GM13977 (cell line): Measurements from ENCODE around the gene JSRP1.

ENCODE experiments used
- DNase-seq: peaks from one replicate; pipeline ENCODE4 v3.0.0; 2012; ENCODE audit warnings: low spot score
- CTCF ChIP-seq: IDR thresholded peaks from 2 replicates; pipeline ENCODE4 v1.5.1; 2012; ENCODE audit warnings: mild to moderate bottlenecking, control low read depth; ENCODE audit not compliant: insufficient read depth; ENCODE audit errors: extremely low read depth, missing control alignments
- in situ Hi-C: fragments of 300-500 bp; cut with MboI; formaldehyde crosslinking; loops from one replicate; pipeline ENCODE4 v1.12.0; 2022; ENCODE audit warnings: low sequenced_read_pairs, low pct_unique_long_range_greater_than_20kb, mixed read lengths, inconsistent platforms; ENCODE audit not compliant: unreplicated experiment

JSRP1 gene

GRCh38 chr19:2255982-2256685 is at the start of gene JSRP1:
TSS of gene JSRP1 (minus strand) at chr19:2256417. CDS start at chr19:2255314, 1,103 bp downstream.
- in situ Hi-C loops = loop anchor here (25.0 kb wide), 1 partner anchor 356 kb away; no protein-coding TSS in a partner anchor
- TF ChIP-seq CTCF = no peak
- no peak for DNase-seq

- TF ChIP-seq CTCF = no peak
- in situ Hi-C loops = no loop called here
- no peak for DNase-seq
Measured at GRCh38 chr19:2305452-2306280, 49.4 kb upstream of the JSRP1 start.

GRCh38 chr19:2303211-2303798 is 47.1 kb upstream of the JSRP1 start:
- no peak for TF ChIP-seq CTCF
- in situ Hi-C loops = no loop called here
- no peak for DNase-seq

DNA sequence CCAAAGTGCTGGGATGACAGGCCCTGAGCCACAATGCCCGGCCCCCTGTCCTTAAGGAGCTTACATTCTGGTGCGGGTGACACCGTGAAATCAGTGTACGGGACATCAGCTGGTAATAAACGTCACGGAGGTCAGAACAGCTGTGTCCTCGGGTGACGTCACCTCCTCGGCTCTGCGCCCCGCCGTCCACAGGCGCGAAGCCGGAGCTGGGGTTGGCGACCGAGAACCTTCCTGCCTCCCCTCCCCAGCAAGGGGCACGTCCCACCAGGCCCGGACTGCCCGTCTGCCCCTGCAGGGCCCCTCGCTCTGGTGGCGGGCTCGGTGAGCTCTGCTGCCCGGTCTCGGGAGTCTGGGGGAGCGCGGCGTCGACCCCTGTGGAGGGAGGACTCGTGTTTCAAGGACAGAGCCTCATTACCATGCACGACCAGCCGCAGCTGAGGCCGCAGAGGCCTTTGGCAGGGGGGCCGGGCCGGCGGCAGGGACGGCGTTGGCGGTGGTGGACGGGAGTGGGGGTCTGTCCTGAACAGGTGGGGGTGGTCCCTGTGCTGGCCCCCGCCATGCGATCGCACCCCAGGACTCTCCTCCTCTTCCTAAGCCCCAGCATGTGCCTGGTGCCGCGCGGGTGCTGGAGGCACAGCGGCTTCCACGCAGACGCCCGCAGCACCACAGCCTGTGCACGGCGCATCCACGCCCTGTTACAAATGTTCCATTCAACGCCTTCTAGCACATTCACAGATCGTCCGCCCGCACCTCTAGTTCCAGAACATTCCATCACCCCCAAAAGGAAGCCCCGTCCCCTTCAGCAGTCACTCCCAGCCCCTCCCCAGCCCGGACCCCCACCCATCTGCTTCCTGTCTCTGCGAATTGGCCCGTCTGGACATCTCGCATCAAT is 46.3 kb upstream of the JSRP1 start:
- in situ Hi-C loops = no loop called here
- no peak for TF ChIP-seq CTCF
- no peak for DNase-seq

- DNase-seq = no peak
- TF ChIP-seq CTCF = no peak
- in situ Hi-C loops = no loop called here
Measured at GRCh38 chr19:2300533-2300932, 44.3 kb upstream of the JSRP1 start.

DNA sequence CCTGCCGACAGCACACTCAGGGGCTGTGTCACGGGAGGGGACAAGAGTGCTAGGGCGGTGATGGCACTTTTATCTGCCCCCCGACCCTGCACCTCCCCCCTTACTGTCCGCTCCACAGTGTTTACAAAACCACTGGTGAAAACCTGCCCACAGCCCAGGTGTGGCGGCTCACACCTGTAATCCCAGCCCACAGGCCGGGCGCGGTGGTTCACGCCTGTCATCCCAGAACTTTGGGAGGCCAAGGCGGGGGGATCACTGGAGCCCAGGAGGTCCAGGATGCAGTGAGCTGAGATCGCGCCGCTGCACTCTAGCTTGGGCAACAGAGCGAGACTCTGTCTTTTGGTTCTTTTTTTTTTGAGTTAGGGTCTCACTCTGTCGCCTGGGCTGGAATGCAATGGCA is 39.9 kb upstream of the JSRP1 start:
- no peak for TF ChIP-seq CTCF
- DNase-seq = no peak
- in situ Hi-C loops = no loop called here
